ENCODE data around the gene NUS1. TPM values are rescaled to one million over a fixed set of nuclear protein-coding genes. Genes with fewer than 3 reads are reported as not detected.
"Not testable (repeated sequence)": the region's sequence is repeated elsewhere in the genome, so short reads cannot be mapped to it uniquely, and the experiment has no call there.

The NUS1 gene
- 20.2 and 21.4 TPM in 2 replicates for total RNA-seq

- DNase-seq (ENCODE audit: low read depth, low spot score), result peak; percentile 89
Measured at GRCh38 chr6:117674991-117675657, at the start of gene NUS1. NUS1 (plus strand) TSS chr6:117675469; CDS start chr6:117675671, 202 bp downstream.

DNA sequence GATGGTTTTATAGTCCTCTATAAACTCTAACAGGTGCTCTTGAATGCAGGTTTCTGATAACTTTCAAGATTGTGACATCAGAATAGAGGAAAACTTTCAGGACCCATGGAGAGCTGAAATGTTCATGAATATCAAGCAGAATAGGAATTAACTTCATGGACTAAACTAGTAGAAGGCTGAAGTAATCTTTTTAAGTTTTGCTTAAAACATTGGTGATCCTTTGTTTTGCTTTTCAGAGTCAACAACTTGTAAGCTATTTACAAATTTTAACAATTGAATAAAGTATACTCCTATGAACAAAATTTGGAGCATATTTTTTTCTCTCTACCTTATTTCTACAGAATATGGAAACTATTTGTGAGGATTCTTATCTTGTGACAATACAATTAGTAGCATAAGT, 47.7 kb upstream of the NUS1 start:
- DNase-seq (ENCODE audit: low read depth, low spot score), result no peak

DNA sequence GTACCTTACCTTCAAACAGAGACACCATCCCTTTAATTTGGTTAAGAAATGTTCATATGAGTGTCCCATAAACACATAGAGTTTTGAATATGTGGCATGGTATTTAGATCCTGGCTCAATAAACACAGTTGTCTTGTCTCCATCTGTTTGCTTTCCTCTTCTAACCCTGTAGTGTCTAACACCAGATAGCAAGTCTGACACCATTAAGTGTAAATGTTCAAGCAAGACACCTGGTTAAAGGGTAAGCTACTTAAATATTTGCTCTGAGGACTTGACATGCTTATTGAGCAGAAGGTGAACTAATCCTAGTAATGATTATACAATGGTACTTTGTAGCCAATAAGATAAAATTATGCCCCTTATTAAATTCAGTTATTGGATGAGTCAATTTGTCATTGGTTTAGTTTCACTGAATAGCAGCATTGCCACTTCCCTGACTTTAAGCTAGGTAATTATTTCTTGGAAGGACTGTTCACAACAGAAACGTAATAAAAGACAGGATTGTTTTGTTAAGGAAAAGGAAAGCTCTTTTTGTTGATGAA, 46.1 kb upstream of the NUS1 start:
- no peak for DNase-seq (ENCODE audit: low read depth, low spot score)

DNA sequence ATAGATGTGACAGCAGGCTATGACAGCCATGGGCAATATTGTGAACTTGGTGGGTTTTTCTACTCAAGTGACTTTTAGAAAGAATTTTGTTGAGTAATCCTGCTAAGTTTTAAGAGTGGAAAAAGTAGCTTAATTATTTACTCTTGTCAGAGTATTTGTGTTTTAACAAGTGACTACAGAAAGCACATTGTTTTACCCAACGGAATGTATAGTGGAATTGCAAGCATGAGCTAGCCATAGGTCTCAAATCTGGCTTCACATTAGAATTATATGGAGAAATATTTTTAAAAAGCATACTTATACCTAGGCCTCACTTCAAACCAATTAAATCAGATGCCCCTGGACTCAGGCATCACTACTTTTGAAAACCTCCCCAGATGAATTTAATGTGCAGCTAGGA, 37.5 kb upstream of the NUS1 start:
- no peak for DNase-seq (ENCODE audit: low read depth, low spot score)

DNA sequence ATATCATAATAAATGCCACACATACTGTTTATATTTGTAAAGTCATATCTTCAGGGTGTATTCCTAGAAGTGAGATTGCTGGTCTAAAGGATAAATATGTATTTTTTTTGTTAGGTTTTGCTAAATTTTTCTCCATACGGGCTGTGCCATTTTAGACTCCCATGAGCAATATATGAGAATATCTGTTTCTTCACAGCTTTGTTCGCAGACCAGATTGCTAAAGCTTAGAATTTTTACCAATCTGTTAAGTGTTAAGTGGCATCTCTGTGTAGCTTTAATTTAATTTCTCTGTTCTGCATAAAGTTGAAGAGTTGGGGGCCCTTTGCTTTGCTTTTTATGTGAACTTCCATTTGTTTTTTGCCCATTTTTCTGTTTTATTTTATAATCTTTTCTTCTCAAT, 32.3 kb upstream of the NUS1 start:
- DNase-seq (ENCODE audit: low read depth, low spot score), result no peak

DNA sequence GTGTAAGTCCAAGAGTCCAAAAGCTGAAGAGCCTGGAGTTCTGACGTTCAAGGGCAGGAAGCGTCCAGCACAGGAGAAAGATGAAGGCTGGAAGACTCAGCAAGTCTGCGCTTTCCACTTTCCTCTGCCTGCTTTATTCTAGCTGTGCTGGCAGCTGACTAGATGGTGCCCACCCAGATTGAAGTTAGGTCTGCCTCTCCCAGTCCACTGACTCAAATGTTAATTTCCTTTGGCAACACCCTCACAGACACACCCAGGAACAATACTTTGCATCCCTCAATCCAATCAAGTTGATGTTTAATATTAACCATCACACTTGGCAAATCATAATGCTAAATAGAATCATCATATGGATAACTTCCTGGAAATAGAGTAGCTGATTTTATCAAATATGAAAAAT, 23.3 kb upstream of the NUS1 start:
- DNase-seq (ENCODE audit: low read depth, low spot score), result not testable (repeated sequence)

DNA sequence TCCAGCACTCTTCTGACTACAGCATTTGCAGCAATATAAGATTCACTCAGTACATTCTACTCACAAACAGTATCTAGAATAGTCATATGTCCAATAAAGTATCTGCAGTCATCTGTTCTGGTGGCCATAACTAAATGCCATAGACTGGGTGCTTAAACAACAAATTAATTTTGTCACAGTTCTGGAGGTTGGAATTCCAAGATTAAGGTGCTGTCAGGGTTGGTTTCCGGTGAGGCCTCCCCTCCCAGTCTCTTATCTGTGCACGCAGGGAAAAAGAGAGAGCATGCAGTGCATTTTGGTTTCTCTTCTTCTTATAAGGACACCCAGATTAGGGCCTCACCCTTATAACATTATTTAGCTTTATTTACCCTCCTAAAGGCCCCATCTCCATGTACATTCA, 21.3 kb upstream of the NUS1 start:
- no peak for DNase-seq (ENCODE audit: low read depth, low spot score)

DNA sequence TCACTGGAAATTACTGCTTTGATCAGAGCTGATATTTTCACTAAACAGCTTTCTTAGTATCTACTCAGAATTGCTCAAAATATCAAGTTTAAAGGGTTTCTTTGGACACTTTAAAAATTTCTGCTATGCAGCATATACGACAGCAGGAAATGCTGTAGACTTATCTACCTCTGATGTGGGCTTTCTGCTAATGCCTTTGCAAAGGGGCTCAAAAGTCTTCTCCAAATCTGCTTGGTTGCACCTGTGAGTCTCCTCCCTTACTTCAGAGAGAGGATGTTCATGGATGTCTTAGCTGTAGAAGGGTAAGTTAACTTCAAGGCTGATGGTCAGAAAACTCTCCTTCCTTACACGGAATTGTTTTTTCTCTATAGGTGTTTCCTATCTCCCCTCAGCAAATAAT, 19.9 kb upstream of the NUS1 start:
- DNase-seq (ENCODE audit: low read depth, low spot score), result no peak

GRCh38 chr6:117666881-117667280, 8.4 kb upstream of the NUS1 start:
- no peak for DNase-seq (ENCODE audit: low read depth, low spot score)

- no peak for DNase-seq (ENCODE audit: low read depth, low spot score)
Measured at GRCh38 chr6:117668736-117669135, 6.5 kb upstream of the NUS1 start.

DNA sequence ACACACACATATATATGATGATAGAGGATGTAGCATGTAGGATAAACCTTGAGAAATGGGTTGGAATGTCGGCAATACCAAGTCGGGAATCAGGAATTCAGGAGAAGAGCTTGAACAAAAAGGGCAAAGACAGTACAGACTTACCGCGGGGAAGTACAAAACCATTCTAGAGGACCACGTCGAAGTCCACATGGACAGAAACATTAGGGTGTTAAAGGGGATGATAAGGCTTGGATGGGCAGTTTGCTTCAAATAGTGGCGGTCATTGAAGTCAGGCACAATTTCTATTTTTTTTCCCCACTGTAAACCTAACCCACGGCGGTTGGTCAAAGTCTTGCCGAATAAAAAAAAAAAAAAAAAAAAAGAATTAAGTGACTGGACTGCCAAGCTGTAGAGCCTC, 766 bp upstream of the NUS1 start:
- no peak for DNase-seq (ENCODE audit: low read depth, low spot score)

DNA sequence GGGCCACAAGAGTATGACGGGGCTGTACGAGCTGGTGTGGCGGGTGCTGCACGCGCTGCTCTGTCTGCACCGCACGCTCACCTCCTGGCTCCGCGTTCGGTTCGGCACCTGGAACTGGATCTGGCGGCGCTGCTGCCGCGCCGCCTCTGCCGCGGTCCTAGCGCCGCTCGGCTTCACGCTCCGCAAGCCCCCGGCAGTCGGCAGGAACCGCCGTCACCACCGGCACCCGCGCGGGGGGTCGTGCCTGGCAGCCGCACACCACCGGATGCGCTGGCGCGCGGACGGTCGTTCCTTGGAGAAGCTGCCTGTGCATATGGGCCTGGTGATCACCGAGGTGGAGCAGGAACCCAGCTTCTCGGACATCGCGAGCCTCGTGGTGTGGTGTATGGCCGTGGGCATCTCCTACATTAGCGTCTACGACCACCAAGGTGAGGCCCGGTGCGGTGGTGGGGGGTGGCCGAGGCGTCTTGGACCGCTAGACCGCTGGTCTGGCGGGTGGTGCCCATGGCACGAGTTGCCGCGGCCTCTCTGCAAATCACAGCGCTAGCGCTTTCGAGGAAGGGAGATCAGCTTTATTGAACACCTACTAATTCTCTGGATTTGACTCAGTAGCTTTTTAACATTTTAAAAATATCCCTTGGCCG, 511 bp downstream of the NUS1 start:
- DNase-seq (ENCODE audit: low read depth, low spot score), result not testable (repeated sequence)

GRCh38 chr6:117676577-117677218, 1.4 kb downstream of the NUS1 start:
- no peak for DNase-seq (ENCODE audit: low read depth, low spot score)

DNA sequence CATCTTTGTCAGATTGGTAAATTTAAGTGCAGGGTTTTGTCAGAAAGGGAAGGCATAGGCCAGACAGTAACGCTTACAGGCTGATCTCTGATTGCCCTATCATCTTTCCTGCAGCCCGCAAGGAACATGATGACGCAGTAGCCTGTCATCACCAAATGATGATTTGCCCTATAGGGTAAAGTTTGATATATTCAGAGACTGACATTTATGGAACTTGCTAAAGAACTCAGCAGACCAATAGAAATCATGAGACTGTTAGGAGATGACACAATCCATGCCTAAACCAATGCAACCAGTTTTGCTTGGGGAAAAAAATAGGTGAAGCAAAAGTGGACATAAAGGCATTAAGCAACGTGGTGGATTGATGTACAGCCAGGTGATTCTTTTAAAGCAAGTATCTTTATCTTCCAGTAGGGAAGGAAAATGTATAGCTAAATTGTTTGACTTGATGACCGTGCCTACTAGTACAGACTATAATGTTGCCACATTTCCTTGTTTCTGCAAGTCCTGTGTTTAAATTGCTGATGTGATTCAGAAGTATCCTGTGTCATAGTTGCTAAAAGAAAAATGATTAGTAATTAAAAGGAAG, 2.4 kb downstream of the NUS1 start:
- DNase-seq (ENCODE audit: low read depth, low spot score), result no peak

- peak; percentile 20 for DNase-seq (ENCODE audit: low read depth, low spot score)
Measured at GRCh38 chr6:117681162-117681741, 6.0 kb downstream of the NUS1 start.

DNA sequence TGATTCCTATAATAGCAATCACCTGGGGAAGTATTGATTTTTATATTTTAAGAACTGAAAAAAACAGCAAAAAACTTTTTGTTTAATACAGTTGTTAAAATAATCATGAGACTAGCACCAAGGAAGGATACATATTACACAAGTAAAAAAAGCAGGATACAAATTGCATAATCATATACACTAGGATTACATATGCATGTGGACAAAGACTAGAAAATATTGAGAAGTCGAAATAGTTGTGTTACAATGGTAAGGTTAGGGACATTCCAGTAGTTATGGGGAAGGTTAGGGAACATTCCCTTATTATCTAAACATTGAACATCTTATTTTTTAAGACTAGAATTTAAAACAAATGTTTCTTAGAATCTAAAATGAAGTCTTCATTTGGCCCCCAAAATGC, 9.5 kb downstream of the NUS1 start:
- DNase-seq (ENCODE audit: low read depth, low spot score), result no peak

DNA sequence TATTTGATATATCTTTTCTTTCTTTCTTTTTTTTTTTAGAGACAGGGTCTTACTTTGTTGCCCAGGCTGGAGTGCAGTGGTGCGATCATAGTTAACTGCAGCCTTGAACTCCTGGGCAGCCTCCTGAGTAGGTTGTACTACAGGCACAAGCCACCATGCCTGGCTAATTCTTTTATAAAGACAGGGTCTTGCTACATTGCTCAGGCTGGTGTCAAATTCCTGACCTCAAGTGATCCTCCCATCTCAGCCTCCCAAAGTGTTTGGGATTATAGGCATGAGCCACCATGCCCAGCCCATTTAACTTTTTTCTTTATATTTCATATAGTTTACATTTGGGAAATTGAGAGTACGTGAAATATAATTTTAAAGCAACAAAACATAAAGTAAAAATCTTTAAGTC, 10.1 kb downstream of the NUS1 start:
- no peak for DNase-seq (ENCODE audit: low read depth, low spot score)

GRCh38 chr6:117687021-117687648, 11.9 kb downstream of the NUS1 start:
- no peak for DNase-seq (ENCODE audit: low read depth, low spot score)

GRCh38 chr6:117689584-117689983, 14.3 kb downstream of the NUS1 start:
- not testable (repeated sequence) for DNase-seq (ENCODE audit: low read depth, low spot score)

DNA sequence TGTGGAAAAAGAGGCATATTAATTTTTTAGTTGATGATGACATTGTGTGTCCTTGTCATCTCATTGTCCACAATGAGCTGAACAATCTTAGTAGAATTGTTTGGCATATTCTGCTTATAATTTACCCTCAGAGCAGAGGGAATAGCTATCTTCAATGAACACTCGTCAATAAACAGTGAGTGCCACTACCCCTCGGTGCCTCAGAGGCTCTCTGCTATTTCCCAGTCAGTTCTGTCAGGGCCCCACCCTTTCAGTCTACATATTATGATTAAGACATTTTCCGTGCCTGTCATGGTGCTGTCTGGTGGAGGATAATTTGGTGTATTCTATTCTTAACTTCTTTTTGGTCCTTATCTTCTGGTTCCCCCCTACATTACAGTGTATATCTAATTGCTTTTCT, 31.2 kb downstream of the NUS1 start:
- DNase-seq (ENCODE audit: low read depth, low spot score), result no peak

DNA sequence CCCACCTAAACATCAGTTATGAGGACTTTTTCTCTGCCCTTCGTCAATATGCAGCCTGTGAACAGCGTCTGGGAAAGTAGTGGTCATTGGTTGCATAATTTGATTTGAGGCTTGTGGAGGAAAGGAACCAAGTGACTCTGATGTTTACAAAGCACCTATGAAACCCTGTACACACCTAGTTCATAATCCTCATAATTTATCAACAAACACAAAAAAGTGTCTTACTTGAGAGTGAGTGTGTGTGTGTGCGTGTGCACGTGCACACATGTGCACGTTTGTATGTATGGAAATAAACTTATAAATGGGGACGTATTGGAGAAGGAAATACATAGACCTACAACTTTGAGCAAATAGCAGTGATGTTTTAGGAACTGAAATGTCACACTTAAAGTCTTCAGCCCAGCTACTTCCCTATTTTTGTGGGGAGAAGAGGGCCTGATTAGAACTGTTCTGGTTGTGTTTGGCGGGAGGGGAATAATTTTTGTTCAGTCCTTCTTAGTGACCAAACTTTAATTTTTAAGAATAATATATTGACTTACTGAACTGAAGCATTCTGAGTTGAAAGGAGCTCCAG, 31.8 kb downstream of the NUS1 start:
- DNase-seq (ENCODE audit: low read depth, low spot score), result not testable (repeated sequence)

All from pulmonary artery endothelial cell (primary cell).